A549 treated with GW870086 at 1 μM for 4 hours (cell line): ENCODE data around the gene SCYGR5. TPM values are rescaled to one million over a fixed set of nuclear protein-coding genes. Genes with fewer than 3 reads are reported as not detected.

Source experiments
- total RNA-seq: library from RNA; stranded (reverse); fragments of 200-300 nt; extraction: Qiagen RNA extraction; gene quantifications from 5 replicates; pipeline ENCODE4 v1.2.3, GENCODE V29; 2022; ENCODE audit warnings: low read depth

Gene SCYGR5
- total RNA-seq, result not detected in 5 replicates

DNA sequence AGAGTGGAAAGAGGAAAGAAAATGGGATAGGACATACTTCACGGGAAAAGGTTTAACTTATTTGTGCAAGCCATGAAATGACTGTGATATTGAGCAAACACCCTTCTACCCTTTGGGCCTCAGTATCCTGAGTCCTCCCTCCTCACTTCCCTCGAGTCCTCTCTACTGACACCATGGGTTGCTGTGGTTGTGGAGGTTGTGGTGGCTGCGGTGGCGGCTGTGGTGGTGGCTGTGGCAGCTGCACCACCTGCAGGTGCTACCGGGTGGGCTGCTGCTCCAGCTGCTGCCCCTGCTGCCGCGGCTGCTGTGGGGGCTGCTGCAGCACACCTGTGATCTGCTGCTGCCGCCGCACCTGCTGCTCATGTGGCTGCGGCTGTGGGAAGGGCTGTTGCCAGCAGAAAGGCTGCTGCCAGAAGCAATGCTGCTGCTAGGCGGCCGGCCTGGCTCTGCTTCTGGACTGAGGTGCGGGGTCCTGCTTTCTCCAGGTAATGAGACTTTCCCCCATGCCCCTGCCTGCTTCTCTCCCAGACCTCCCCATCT is at the start of gene SCYGR5:
Gene SCYGR5, plus strand, starts transcription at position 174 of the 540 bp plus-strand sequence. Its CDS starts 0 bp downstream, at position 174.

DNA sequence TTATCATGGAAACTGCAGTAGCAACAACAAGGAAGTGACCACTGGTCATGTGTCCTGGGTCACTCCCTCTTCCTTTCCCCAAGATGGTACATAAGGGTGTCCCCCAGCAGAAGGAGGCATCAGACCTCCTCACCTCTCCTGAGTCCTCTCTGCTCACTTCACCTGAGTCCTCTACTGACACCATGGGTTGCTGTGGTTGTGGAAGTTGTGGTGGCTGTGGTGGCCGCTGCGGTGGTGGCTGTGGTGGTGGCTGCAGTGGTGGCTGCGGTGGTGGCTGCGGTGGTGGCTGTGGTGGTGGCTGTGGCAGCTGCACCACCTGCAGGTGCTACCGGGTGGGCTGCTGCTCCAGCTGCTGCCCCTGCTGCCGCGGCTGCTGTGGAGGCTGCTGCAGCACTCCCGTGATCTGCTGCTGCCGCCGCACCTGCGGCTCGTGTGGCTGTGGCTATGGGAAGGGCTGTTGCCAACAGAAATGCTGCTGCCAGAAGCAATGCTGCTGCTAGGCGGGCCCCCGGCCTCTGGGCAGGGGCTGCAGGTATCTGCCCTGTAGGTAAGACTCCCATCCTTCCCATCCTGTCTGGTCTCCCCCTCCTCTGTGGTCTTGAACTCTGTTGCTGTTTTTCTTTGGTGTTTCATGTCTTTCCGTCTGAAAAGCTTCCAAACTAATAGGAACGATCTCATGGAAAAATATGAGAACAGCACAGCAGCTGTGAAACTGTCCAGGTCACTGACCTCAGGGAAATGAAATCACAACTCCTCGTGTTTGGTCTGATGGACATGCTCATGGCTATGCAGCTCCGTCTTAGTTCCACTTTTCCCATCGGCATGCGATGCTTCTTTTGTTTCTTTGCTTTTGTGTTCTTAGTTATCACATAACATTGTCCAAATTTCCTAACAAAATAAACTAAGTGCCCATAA is 49.0 kb upstream of the SCYGR5 start, which contains the start of gene SCYGR4:
Gene SCYGR4, plus strand, starts transcription at position 183 of the 915 bp plus-strand sequence. Its CDS starts 0 bp downstream, at position 183.

Other genes with a start within 250 kb of the SCYGR5 start
- gene AGFG1, start 194.6 kb upstream of the SCYGR5 start, total RNA-seq, result 94.3 to 131 TPM (median 123 TPM) in 5 replicates
- gene SCYGR2, start 67.9 kb upstream of the SCYGR5 start, total RNA-seq, result not detected in 5 replicates
- not detected in 5 replicates for gene SCYGR3, start 52.0 kb upstream of the SCYGR5 start, total RNA-seq
- gene SCYGR4, start 49.3 kb upstream of the SCYGR5 start, total RNA-seq, result not detected in 5 replicates
- gene SLC19A3, start 51.2 kb downstream of the SCYGR5 start, total RNA-seq, result 1.6 to 2.6 TPM (median 2.3 TPM) in 5 replicates
- gene SCYGR6, start 58.0 kb downstream of the SCYGR5 start, total RNA-seq, result not detected in 5 replicates
- gene SCYGR7, start 61.5 kb downstream of the SCYGR5 start, total RNA-seq, result not detected in 5 replicates
- not detected in 5 replicates for gene SCYGR8, start 79.1 kb downstream of the SCYGR5 start, total RNA-seq
- gene CCL20, start 147.0 kb downstream of the SCYGR5 start, total RNA-seq, result 2.4 to 7.5 TPM (median 5.4 TPM) in 5 replicates
- gene DAW1, start 204.8 kb downstream of the SCYGR5 start, total RNA-seq, result 1.8 to 2.8 TPM (median 2.4 TPM) in 5 replicates